ENCODE data around the gene OR9A2.

DNA sequence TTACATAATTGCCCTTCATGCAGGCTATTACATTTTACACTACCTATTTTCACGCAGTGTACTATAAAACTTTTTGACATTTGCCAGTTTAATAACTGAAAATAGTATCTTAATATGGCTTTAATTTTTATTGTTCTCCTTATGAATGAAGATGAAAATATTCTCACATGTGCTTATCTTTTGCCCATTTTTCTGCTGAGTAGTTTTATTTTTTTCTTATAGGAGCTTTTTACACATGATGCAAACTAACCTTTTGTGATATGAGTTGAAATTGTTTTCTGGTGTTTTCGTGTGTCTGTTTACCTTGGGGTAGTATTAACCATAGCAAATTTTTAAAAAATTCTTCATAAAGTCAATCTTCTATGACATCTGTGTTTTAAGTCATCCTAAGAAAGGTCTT lies 26.3 kb downstream of the OR9A2 start:
- TF ChIP-seq FOXK2 (IDR thresholded peaks at IDR 0.05), result no peak
- TF ChIP-seq NR2C1 (IDR thresholded peaks at IDR 0.05), result no peak
- no peak for TF ChIP-seq PBX3 (IDR thresholded peaks at IDR 0.05; ENCODE audit: insufficient replicate concordance, low read depth, low read length)
- TF ChIP-seq, protein P1, sequence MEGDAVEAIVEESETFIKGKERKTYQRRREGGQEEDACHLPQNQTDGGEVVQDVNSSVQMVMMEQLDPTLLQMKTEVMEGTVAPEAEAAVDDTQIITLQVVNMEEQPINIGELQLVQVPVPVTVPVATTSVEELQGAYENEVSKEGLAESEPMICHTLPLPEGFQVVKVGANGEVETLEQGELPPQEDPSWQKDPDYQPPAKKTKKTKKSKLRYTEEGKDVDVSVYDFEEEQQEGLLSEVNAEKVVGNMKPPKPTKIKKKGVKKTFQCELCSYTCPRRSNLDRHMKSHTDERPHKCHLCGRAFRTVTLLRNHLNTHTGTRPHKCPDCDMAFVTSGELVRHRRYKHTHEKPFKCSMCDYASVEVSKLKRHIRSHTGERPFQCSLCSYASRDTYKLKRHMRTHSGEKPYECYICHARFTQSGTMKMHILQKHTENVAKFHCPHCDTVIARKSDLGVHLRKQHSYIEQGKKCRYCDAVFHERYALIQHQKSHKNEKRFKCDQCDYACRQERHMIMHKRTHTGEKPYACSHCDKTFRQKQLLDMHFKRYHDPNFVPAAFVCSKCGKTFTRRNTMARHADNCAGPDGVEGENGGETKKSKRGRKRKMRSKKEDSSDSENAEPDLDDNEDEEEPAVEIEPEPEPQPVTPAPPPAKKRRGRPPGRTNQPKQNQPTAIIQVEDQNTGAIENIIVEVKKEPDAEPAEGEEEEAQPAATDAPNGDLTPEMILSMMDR (IDR thresholded peaks at IDR 0.05 in 2 of 3, conservative IDR thresholded peaks at IDR 0.05 in 1 of 3; ENCODE audit: control insufficient read depth in 2 of 3, extremely low read depth in 1 of 3, insufficient read depth in 1 of 3, low read depth in 3 of 3, low read length in 3 of 3), result no peak
- TF ChIP-seq USF1 (IDR thresholded peaks at IDR 0.05; ENCODE audit: borderline replicate concordance, extremely low read length, insufficient read depth, low read depth, low read length), result no peak
- no peak for TF ChIP-seq CHD4 (IDR thresholded peaks at IDR 0.05)
- TF ChIP-seq POLR2A (IDR thresholded peaks at IDR 0.05; ENCODE audit: low read depth, low read length), result no peak
- no peak for TF ChIP-seq GABPA (IDR thresholded peaks at IDR 0.05; ENCODE audit: low read depth)
- no peak for TF ChIP-seq NFIC (IDR thresholded peaks at IDR 0.05; ENCODE audit: low read depth, low read length)
- TF ChIP-seq SUPT20H (IDR thresholded peaks at IDR 0.05; ENCODE audit: borderline replicate concordance, control insufficient read depth, low read depth, low read length), result no peak
- TF ChIP-seq NBN (IDR thresholded peaks at IDR 0.05), result no peak
- no peak for TF ChIP-seq EP300 (IDR thresholded peaks at IDR 0.05; ENCODE audit: borderline replicate concordance in 1 of 2, control insufficient read depth in 1 of 2, low read depth in 2 of 2, low read length in 2 of 2)
- TF ChIP-seq E4F1 (IDR thresholded peaks at IDR 0.05; ENCODE audit: borderline replicate concordance, partially characterized antibody), result no peak
